HuH-7.5 (cell line): ENCODE results near the gene AP1S3.
A peak's percentile ranks its signal among the peaks of the same experiment; 100 is the strongest.
"Not testable (repeated sequence)": the region's sequence is repeated elsewhere in the genome, so short reads cannot be mapped to it uniquely, and the experiment has no call there.

Experiments used
- DNase-seq: peaks from one replicate; pipeline ENCODE4 v3.0.0; 2011; ENCODE audit warnings: low spot score

The AP1S3 gene

GRCh38 chr2:223837287-223838061, at the start of gene AP1S3:
Gene AP1S3 (minus strand): TSS chr2:223837582. CDS start chr2:223837450, 132 bp downstream.
- peak; percentile 87 for DNase-seq

- no peak for DNase-seq
These were observed 49.7 kb upstream of the AP1S3 start for GRCh38 chr2:223887127-223887526.

- no peak for DNase-seq
These were observed 49.3 kb upstream of the AP1S3 start for GRCh38 chr2:223886726-223887125.

GRCh38 chr2:223884399-223884798, 47.0 kb upstream of the AP1S3 start:
- DNase-seq = no peak

- no peak for DNase-seq
These were observed 45.3 kb upstream of the AP1S3 start for GRCh38 chr2:223882715-223883114.

- DNase-seq = no peak
These were observed 43.4 kb upstream of the AP1S3 start for GRCh38 chr2:223880796-223881195.

- no peak for DNase-seq
These were observed 40.5 kb upstream of the AP1S3 start for GRCh38 chr2:223877721-223878410.

- DNase-seq = no peak
These were observed 36.3 kb upstream of the AP1S3 start for GRCh38 chr2:223873672-223874071.

- DNase-seq = not testable (repeated sequence)
These were observed 35.4 kb upstream of the AP1S3 start for GRCh38 chr2:223872772-223873171.

GRCh38 chr2:223871661-223872060, 34.3 kb upstream of the AP1S3 start:
- not testable (repeated sequence) for DNase-seq

- DNase-seq = no peak
These were observed 33.6 kb upstream of the AP1S3 start for GRCh38 chr2:223870840-223871611.

GRCh38 chr2:223868005-223868404, 30.6 kb upstream of the AP1S3 start:
- DNase-seq = no peak

GRCh38 chr2:223865907-223866508, 28.6 kb upstream of the AP1S3 start:
- DNase-seq = no peak

- no peak for DNase-seq
These were observed 27.7 kb upstream of the AP1S3 start for GRCh38 chr2:223865124-223865523.

GRCh38 chr2:223863491-223863890, 26.1 kb upstream of the AP1S3 start:
- DNase-seq = no peak

- DNase-seq = peak; percentile 26
These were observed 23.7 kb upstream of the AP1S3 start for GRCh38 chr2:223860809-223861738.

- DNase-seq = no peak
These were observed 21.7 kb upstream of the AP1S3 start for GRCh38 chr2:223859070-223859469.

- no peak for DNase-seq
These were observed 19.2 kb upstream of the AP1S3 start for GRCh38 chr2:223856584-223856983.

GRCh38 chr2:223856021-223856420, 18.6 kb upstream of the AP1S3 start:
- no peak for DNase-seq

GRCh38 chr2:223855426-223855825, 18.0 kb upstream of the AP1S3 start:
- no peak for DNase-seq

- DNase-seq = no peak
These were observed 17.4 kb upstream of the AP1S3 start for GRCh38 chr2:223854741-223855140.
